GM13977 (cell line): Measurements from ENCODE around the gene IFIT2.

Experiments
- DNase-seq: peaks from one replicate; pipeline ENCODE4 v3.0.0; 2012; ENCODE audit warnings: low spot score
- CTCF ChIP-seq: IDR thresholded peaks from 2 replicates; pipeline ENCODE4 v1.5.1; 2012; ENCODE audit warnings: mild to moderate bottlenecking, control low read depth; ENCODE audit not compliant: insufficient read depth; ENCODE audit errors: extremely low read depth, missing control alignments
- in situ Hi-C: fragments of 300-500 bp; cut with MboI; formaldehyde crosslinking; loops from one replicate; pipeline ENCODE4 v1.12.0; 2022; ENCODE audit warnings: low sequenced_read_pairs, low pct_unique_long_range_greater_than_20kb, mixed read lengths, inconsistent platforms; ENCODE audit not compliant: unreplicated experiment

IFIT2 gene

GRCh38 chr10:89339875-89340274 is 38.0 kb downstream of the IFIT2 start:
- in situ Hi-C loops = no loop called here
- no peak for TF ChIP-seq CTCF
- DNase-seq = no peak

DNA sequence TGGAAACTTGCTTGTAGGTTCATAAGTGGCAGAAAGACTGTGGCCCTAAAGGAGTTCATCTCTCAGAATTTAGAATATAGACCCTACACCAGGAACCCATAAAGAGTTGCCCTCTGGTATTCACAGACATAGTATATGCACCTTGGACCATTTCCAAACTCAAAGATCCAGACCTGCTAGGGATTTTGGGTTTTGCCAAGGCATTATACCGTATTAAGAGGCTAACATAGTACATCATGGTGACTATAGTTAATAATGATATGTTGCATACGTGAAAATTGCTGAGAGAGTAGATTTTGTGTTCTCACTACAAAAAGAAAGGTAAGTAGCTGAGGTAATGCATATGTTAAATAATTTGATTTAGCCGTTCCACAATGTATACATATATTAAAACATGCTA is 39.8 kb downstream of the IFIT2 start:
- in situ Hi-C loops = no loop called here
- DNase-seq = no peak

DNA sequence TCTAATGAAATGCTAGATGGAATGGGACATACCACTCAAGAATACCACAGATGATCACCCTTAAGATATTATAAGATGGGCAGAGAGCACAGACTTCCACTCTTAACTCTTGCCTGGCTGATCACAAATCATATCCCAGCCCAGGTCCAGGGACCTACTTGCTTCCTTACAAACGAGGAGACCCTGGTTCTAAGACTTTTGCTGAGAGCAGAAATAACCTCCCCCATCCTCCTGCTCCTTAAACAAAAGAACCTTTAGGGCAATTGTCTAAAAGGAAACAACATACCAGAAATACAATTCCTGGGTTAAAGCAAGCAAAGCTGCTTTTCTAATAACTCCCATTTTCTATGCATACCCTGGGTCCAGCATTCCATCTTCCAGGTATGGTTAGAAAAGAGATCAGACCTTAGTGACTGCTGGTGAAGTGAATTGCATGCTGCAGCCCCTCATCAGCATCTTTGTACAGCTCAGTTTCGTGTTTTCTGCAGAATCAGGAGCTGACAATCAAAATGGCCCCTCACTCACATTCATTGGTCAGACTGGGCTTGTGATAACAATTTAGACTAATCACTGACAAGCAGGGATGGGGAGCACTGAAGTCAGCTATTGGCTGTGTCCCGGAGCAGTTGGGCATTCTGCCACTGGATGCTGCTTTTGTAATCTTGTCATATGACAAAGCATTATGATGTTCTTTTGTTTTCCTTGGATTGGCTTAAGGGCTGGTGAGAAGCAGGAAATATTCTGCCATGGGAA is 40.5 kb downstream of the IFIT2 start:
- in situ Hi-C loops = no loop called here
- TF ChIP-seq CTCF = no peak
- no peak for DNase-seq

More for the DNA sequence above, 39.8 kb downstream of the IFIT2 start:
- no peak for TF ChIP-seq CTCF

- DNase-seq = no peak
- in situ Hi-C loops = no loop called here
- no peak for TF ChIP-seq CTCF
Measured at GRCh38 chr10:89343089-89343767, 41.4 kb downstream of the IFIT2 start.

GRCh38 chr10:89344156-89344555 is 42.3 kb downstream of the IFIT2 start:
- no peak for TF ChIP-seq CTCF
- in situ Hi-C loops = no loop called here
- no peak for DNase-seq

DNA sequence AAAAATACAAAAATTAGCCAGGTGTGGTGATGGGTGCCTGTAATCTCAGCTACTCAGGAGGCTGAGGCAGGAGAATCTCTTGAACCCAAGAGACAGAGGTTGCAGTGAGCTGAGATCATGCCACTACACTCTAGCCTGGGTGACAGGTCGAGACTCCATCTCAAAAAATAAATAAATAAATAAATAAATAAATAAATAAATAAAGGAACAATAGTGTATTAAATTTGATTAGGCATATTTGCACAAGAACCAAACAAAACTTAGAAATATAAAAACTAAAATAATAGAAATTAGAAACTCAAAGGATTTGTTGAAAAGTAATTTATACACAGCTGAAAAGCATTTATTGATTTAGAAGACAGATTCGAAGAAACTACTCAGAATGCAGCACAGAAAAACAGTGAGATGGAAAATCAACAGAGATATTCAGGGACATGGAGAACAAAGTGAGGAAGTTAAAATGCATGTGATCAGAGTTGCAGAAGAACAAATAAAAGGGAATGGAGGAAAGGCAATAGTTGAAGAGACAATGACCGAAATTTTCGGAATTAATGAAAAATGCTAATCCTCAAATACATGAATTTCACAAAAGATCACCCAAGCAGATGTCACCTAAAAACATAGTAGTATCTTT is 43.6 kb downstream of the IFIT2 start:
- DNase-seq = no peak
- no peak for TF ChIP-seq CTCF
- in situ Hi-C loops = no loop called here
